ENCODE data around the gene CHML.

DNA sequence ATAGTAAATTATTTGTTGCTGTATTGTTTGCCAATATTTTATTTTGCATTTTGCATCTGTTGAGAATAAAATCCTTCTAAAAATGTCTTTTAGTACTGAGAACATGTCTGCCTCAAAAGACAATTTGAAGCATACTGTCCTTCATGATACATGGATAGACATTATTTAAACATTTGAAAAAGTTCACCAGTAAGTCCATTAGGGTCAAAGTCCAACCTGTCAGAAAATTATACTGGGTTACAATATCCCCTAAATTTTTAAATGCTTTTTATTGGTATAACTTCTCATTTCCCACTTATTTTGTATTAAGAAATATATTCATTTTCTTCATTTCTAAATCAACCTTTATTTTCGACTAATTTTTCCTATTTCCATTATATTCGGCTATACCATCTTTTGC, 9.3 kb downstream of the CHML start:
- TF ChIP-seq EZH2 (IDR thresholded peaks at IDR 0.05; ENCODE audit: borderline replicate concordance, control insufficient read depth, low read depth, low read length) (no peak), EP300 (IDR thresholded peaks at IDR 0.05; ENCODE audit: borderline replicate concordance in 1 of 2, control insufficient read depth in 1 of 2, low read depth in 2 of 2, low read length in 2 of 2) (no peak), CTCF (IDR thresholded peaks at IDR 0.05 in 2 of 3, conservative IDR thresholded peaks at IDR 0.05 in 1 of 3; ENCODE audit: control insufficient read depth in 2 of 3, extremely low read depth in 1 of 3, insufficient read depth in 1 of 3, low read depth in 3 of 3, low read length in 3 of 3) (no peak), POLR2A (IDR thresholded peaks at IDR 0.05; ENCODE audit: low read depth, low read length) (no peak), NFIC (IDR thresholded peaks at IDR 0.05; ENCODE audit: low read depth, low read length) (no peak), SPI1 (IDR thresholded peaks at IDR 0.05; ENCODE audit: borderline replicate concordance, insufficient read depth, low read depth, low read length) (no peak), CHD2 (IDR thresholded peaks at IDR 0.05; ENCODE audit: borderline replicate concordance, low read depth, low read length) (no peak), GABPA (IDR thresholded peaks at IDR 0.05; ENCODE audit: low read depth) (no peak), SREBF1 (IDR thresholded peaks at IDR 0.05; ENCODE audit: low read length) (no peak), KDM1A (IDR thresholded peaks at IDR 0.05; ENCODE audit: borderline replicate concordance) (no peak), RFX5 (IDR thresholded peaks at IDR 0.05; ENCODE audit: low read depth, low read length) (no peak)

All from GM12878 (cell line).